MM.1S (cell line): ENCODE measurements around the gene WDR72.

Source experiments
- DNase-seq: peaks from one replicate; pipeline ENCODE4 v3.0.0-alpha.2; 2015
- H2AFZ ChIP-seq: fragments of 300-600 bp; sonication (generic); 2 replicates; pipeline ENCODE4 v1.6.0; 2016; ENCODE audit warnings: antibody characterized with exemption, low read length
- H3F3A ChIP-seq: fragments of 300-600 bp; sonication (generic); 2 replicates; pipeline ENCODE4 v1.6.1; 2016; ENCODE audit warnings: mild to moderate bottlenecking, antibody characterized with exemption, low read length, moderate library complexity, mixed read lengths; ENCODE audit not compliant: insufficient read depth
- H3K27ac ChIP-seq: fragments of 300-600 bp; sonication (generic); 2 replicates; pipeline ENCODE4 v1.5.1; 2016; ENCODE audit warnings: mild to moderate bottlenecking, low read length
- H3K27me3 ChIP-seq: fragments of 300-600 bp; sonication (generic); replicated peaks from 2 replicates; pipeline ENCODE4 v1.6.0; 2016; ENCODE audit warnings: low read length; ENCODE audit not compliant: insufficient read depth
- H3K36me3 ChIP-seq: fragments of 300-600 bp; sonication (generic); replicated peaks from 2 replicates; pipeline ENCODE4 v1.6.1; 2016; ENCODE audit warnings: mild to moderate bottlenecking, low read length, mixed read lengths; ENCODE audit not compliant: insufficient read depth
- H3K4me1 ChIP-seq: fragments of 300-600 bp; sonication (generic); 2 replicates; pipeline ENCODE4 v1.6.1; 2016; ENCODE audit warnings: low read length, mixed read lengths
- H3K4me2 ChIP-seq: fragments of 300-600 bp; sonication (generic); 2 replicates; pipeline ENCODE4 v1.6.0; 2016; ENCODE audit warnings: low read depth, low read length
- H3K4me3 ChIP-seq: fragments of 300-600 bp; sonication (generic); 2 replicates; pipeline ENCODE4 v1.5.1; 2016; ENCODE audit warnings: low read length, mixed read lengths
- H3K79me2 ChIP-seq: fragments of 300-600 bp; sonication (generic); 2 replicates; pipeline ENCODE4 v1.6.1; 2016; ENCODE audit warnings: mixed run types, low read length, mixed read lengths
- H3K9ac ChIP-seq: fragments of 300-600 bp; sonication (generic); 2 replicates; pipeline ENCODE4 v1.6.1; 2016; ENCODE audit warnings: low read length, mixed read lengths
- H3K9me2 ChIP-seq: fragments of 300-600 bp; sonication (generic); replicated peaks from 2 replicates; pipeline ENCODE4 v1.6.1; 2016; ENCODE audit warnings: mild to moderate bottlenecking, low read length, mixed read lengths; ENCODE audit not compliant: insufficient read depth
- H3K9me3 ChIP-seq: fragments of 300-600 bp; sonication (generic); replicated peaks from 2 replicates; pipeline ENCODE4 v1.6.1; 2016; ENCODE audit warnings: mild to moderate bottlenecking, low read length, mixed read lengths; ENCODE audit not compliant: insufficient read depth
- H4K20me1 ChIP-seq: fragments of 300-600 bp; sonication (generic); 2 replicates; pipeline ENCODE4 v1.6.1; 2016; ENCODE audit warnings: mild to moderate bottlenecking, low read length, moderate library complexity, mixed read lengths; ENCODE audit not compliant: insufficient read depth
- EZH2 ChIP-seq: fragments of 300-600 bp; sonication (generic); optimal IDR thresholded peaks from 2 replicates; pipeline ENCODE3; 2017; ENCODE audit warnings: low read depth, mild to moderate bottlenecking, antibody characterized with exemption, low read length, mixed read lengths
- EZH2phosphoT487 ChIP-seq: fragments of 300-600 bp; sonication (generic); IDR thresholded peaks from 2 replicates; pipeline ENCODE4 v1.6.1; 2018; ENCODE audit warnings: antibody characterized with exemption, low read length
- TF ChIP-seq, protein P1 (sequence below): fragments of 300-600 bp; sonication (generic); IDR thresholded peaks from 2 replicates; pipeline ENCODE4 v1.5.1; 2016; ENCODE audit warnings: antibody characterized with exemption, low read length, mixed read lengths

Gene WDR72

GRCh38 chr15:53757906-53758305, 1.6 kb downstream of the WDR72 start:
- Histone ChIP-seq H3F3A (no peaks in the 10 kb centered on the region), H3K9ac (no peak overlapping the region), H3K9me2 (no peaks in the 10 kb centered on the region), H3K27me3 (no peaks in the 10 kb centered on the region), H3K27ac (no peak overlapping the region), H2AFZ (no peak overlapping the region), H3K4me1 (no peaks in the 10 kb centered on the region), H3K4me2 (no peak overlapping the region), H4K20me1 (no peaks in the 10 kb centered on the region), H3K79me2 (no peaks in the 10 kb centered on the region), H3K9me3 (no peaks in the 10 kb centered on the region), H3K36me3 (no peaks in the 10 kb centered on the region), H3K4me3 (no peak overlapping the region)
- DNase-seq: no peak
- TF ChIP-seq, protein P1, sequence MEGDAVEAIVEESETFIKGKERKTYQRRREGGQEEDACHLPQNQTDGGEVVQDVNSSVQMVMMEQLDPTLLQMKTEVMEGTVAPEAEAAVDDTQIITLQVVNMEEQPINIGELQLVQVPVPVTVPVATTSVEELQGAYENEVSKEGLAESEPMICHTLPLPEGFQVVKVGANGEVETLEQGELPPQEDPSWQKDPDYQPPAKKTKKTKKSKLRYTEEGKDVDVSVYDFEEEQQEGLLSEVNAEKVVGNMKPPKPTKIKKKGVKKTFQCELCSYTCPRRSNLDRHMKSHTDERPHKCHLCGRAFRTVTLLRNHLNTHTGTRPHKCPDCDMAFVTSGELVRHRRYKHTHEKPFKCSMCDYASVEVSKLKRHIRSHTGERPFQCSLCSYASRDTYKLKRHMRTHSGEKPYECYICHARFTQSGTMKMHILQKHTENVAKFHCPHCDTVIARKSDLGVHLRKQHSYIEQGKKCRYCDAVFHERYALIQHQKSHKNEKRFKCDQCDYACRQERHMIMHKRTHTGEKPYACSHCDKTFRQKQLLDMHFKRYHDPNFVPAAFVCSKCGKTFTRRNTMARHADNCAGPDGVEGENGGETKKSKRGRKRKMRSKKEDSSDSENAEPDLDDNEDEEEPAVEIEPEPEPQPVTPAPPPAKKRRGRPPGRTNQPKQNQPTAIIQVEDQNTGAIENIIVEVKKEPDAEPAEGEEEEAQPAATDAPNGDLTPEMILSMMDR: no peak
- no peak for TF ChIP-seq EZH2
- no peak for TF ChIP-seq EZH2phosphoT487

DNA sequence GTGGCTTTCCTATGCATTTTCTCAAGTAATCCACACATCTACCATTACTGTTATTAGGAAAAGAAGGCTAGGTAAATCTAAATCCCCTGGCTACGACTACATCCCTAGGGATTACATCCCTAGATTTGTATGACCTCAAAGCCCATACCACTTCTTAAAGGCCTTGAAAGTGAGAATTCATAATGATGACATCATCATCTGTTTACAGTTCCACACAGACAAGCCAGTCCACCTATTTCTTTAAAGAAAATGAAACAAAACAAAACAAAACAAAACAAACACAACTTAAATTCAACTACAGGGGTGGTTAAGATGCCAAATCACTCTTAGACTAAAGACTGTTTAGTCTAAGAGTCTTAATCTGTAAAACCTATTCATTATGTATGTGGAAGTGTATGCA, 5.7 kb downstream of the WDR72 start:
- H3K4me2 ChIP-seq: no peak overlapping the region
- H3K27me3 ChIP-seq: no peaks in the 10 kb centered on the region
- DNase-seq: no peak
- H3K9ac ChIP-seq: no peak overlapping the region
- H3K9me3 ChIP-seq: no peaks in the 10 kb centered on the region
- H2AFZ ChIP-seq: no peak overlapping the region
- H3F3A ChIP-seq: no peaks in the 10 kb centered on the region
- no peak overlapping the region for H3K27ac ChIP-seq
- no peaks in the 10 kb centered on the region for H3K79me2 ChIP-seq
- H3K9me2 ChIP-seq: no peaks in the 10 kb centered on the region
- no peak for TF ChIP-seq EZH2
- TF ChIP-seq EZH2phosphoT487: no peak
- TF ChIP-seq, protein P1: no peak
- H3K4me1 ChIP-seq: no peaks in the 10 kb centered on the region
- no peak overlapping the region for H3K4me3 ChIP-seq
- H3K36me3 ChIP-seq: no peaks in the 10 kb centered on the region
- no peaks in the 10 kb centered on the region for H4K20me1 ChIP-seq

DNA sequence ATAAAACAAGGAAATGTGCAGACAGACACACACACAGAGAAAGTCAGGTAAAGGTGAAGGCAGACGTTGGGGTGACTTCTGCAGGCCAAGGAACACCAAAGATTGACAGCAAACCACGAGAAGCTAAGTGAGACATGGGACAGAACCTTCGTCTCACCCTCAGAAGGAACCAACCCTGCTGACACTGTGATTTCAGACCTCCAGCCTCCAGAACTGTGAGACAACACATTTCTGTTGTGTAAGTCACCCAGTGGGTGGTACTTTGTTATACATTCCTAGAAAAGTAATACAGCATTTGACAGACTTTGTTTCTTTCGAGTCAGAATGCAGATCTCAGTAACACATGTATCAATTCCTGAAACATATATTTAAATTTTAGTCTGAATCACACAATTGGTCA, 7.1 kb downstream of the WDR72 start:
- no peaks in the 10 kb centered on the region for H3K4me1 ChIP-seq
- no peak overlapping the region for H3K4me3 ChIP-seq
- no peak for DNase-seq
- H3K9me3 ChIP-seq: no peaks in the 10 kb centered on the region
- H3K9ac ChIP-seq: no peak overlapping the region
- H3K79me2 ChIP-seq: no peaks in the 10 kb centered on the region
- H4K20me1 ChIP-seq: no peaks in the 10 kb centered on the region
- no peak overlapping the region for H3K27ac ChIP-seq
- TF ChIP-seq EZH2phosphoT487 (no peak), EZH2 (no peak)
- TF ChIP-seq, protein P1: no peak
- no peaks in the 10 kb centered on the region for H3K36me3 ChIP-seq
- no peaks in the 10 kb centered on the region for H3K27me3 ChIP-seq
- no peak overlapping the region for H2AFZ ChIP-seq
- no peaks in the 10 kb centered on the region for H3F3A ChIP-seq
- no peaks in the 10 kb centered on the region for H3K9me2 ChIP-seq
- no peak overlapping the region for H3K4me2 ChIP-seq
